HG02970 (cell line): ENCODE results near the gene OR6C2.
"Not testable (repeated sequence)": the region's sequence is repeated elsewhere in the genome, so short reads cannot be mapped to it uniquely, and the experiment has no call there.

Experiments
- ATAC-seq: cut with Tn5 transposase; IDR thresholded peaks from one replicate; pipeline ENCODE4 v1.9.1; 2021; ENCODE audit warnings: mild to moderate bottlenecking, moderate library complexity, moderate number of reproducible peaks; ENCODE audit not compliant: unreplicated experiment, low FRiP score

The OR6C2 gene

DNA sequence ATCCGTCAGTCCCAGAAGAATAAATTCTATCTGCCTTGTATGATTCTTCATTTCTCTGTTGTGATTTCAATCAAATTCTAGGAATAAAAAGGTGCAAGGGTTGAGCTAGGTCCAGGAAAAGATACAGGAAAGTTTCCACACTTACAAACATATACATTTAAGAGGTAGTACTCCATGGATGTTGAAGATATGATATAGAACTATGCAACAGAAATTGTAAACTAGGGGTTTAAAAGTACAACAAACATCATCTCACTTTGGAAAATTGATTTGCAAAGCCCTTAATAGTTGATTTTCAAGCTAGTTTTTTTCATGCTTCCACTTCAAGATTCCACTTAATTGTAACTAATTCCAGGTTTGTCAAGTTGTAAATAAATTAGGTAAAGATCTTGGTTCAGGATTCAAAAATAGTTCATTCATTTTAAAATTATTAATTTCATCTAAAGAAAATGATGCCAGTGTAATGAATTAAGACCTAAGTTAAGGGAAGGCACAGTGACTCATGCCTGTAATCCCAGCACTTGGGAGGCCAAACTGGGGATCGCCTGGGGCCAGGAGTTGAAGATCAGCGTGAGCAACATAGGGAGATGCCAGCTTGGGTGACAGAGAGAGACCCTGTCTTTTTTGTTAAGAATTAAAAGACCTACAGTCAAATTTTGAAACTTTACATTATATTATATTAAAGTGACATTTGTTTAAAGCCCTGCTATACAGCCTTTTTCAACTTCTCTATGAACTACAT, 26.4 kb downstream of the OR6C2 start, which contains the start of gene OR6C70:
Gene OR6C70, minus strand, starts transcription at position 51 of the 742 bp plus-strand sequence. Its CDS starts 0 bp downstream, at position 51.
- no peak for ATAC-seq

DNA sequence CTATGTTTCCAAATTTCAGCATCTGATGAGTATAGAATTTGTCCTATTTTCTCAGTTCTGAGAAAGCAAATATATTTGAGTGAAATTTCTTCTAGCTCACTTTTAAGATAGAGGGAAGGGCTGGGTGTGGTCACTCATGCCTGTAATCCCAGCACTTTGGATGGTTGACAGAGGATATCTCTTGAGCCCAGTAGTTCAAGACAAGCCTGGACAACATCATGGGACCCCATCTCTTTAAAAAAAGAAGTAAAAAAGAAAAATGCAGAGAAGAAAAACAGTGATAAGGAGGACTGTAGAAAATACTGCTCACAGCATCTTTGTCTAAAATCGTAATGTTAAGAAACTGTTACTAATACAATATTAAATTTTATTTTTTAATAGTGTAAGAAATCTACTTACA, 28.4 kb downstream of the OR6C2 start:
- ATAC-seq: no peak

DNA sequence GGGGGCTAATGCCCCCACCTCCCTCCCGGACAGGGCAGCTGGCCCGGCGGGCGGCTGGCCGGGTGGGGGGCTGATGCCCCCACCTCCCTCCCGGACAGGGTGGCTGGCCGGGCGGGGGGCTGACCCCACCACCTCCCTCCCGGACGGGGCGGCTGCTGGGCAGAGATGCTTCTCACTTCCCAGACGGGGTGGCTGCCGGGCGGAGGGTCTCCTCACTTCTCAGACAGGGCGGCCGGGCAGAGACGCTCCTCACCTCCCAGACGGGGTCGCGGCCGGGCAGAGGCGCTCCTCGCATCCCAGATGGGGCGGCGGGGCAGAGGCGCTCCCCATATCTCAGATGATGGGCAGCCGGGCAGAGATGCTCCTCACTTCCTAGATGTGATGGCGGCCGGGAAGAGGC, 35.3 kb downstream of the OR6C2 start:
- ATAC-seq: not testable (repeated sequence)

DNA sequence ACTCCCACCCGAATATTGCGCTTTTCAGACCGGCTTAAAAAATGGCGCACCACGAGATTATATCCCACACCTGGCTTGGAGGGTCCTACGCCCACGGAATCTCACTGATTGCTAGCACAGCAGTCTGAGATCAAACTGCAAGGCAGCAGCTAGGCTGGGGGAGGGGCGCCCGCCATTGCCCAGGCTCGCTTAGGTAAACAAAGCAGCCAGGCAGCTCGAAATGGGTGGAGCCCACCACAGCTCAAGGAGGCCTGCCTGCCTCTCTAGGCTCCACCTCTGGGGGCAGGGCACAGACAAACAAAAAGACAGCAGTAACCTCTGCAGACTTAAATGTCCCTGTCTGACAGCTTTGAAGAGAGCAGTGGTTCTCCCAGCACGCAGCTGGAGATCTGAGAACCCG, 40.4 kb downstream of the OR6C2 start:
- not testable (repeated sequence) for ATAC-seq

DNA sequence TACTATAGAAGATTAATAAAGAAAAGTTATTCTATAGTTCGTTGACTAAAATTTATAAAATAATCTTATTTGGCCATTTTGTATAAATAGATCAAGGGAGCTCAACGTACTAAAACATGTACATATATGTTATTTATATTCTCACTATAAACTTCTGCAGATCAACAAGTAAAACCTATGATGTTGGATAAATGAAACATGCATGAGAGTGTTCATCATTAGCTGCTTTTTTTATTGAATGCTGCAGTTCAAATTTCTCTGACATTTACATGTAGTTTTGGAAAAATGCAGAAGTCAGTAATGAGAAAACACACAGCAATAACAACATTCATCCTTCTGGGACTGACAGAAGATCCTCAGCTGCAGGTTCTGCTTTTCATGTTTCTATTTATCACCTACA, 48.2 kb downstream of the OR6C2 start, which contains the start of gene OR6C68:
Gene OR6C68, plus strand, starts transcription at position 301 of the 400 bp plus-strand sequence. Its CDS starts 0 bp downstream, at position 301.
- ATAC-seq: no peak

DNA sequence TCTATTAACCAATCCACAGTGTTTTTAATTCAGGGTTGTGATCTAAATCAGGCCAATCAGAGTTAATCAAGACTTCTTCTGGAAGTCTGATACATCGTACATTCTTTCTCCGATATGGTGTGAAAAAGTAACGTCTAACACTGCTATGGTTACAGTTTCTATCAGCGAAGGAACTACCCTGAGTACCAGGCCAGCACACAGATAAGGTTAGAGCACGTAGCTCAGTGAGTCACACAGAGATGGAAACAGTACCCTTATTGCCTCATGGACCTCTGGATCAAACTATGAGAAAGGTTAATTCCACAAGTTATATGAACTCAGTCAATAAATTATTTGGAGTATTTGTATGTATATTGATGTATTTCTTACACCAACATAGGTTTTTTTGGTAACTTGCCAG, 51.6 kb downstream of the OR6C2 start:
- no peak for ATAC-seq

DNA sequence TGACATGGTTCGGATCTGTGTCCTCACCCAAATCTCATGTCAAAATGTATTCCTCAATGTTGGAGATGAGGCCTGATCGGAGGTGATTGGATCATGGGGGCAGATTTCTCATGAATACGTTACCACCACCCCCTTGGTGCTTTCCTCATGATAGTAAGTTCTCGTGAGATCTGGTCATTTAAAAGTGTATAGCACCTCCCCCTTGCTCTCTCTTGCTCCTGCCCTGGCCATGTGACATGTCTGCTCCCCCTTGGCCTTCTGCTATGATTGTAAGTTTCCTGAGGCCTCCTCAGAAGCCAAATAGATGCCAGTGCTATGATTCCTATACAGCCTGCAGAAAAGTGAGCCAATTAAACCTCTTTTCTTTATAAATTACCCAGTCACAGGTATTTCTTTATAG, 55.4 kb downstream of the OR6C2 start:
- ATAC-seq: no peak

DNA sequence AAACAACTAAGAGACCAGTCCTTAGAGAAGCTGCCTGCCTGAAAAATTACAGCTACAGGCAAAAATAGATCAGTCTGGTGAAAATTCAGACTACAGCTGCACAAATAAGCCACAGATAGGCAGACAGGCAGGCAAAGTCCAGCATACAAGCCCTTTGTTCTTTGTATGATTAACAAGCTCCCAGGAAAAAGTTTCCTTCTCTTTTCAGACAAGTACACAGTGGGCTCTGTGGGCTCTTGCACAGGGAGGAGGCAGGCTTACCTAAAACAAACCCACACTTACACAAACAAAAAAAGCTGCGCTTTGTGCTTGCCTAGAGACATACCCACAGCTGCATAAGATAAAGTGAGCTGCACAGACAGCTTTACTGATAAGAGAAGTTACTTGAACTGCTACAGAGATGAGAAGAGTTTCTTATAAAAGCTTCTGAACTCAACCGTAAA, 56.0 kb downstream of the OR6C2 start:
- no peak for ATAC-seq

DNA sequence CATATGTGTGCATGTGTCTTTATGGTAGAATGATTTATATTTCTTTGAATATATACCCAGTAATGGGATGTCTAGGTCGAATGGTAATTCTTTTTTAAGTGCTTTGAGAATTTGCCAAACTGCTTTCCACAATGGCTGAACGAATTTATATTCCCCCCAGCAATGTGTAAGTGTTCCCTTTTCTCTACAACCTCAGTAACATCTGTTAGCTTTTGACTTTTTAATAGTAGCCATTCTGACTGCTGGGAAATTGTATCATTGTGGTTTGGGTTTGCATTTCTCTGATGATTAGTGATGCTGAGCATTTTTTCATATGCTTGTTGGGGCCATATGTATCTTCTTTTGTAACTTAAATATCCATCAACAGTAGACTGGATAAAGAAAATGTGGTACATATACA, 57.7 kb downstream of the OR6C2 start:
- ATAC-seq: no peak
